HG03280 (cell line): ENCODE results near the gene PDGFRA.
"Not testable (repeated sequence)": the region's sequence is repeated elsewhere in the genome, so short reads cannot be mapped to it uniquely, and the experiment has no call there.

Source experiments
- ATAC-seq: cut with Tn5 transposase; IDR thresholded peaks from one replicate; pipeline ENCODE4 v1.9.1; 2021; ENCODE audit warnings: mild to moderate bottlenecking, moderate library complexity; ENCODE audit not compliant: unreplicated experiment

The PDGFRA gene

GRCh38 chr4:54318904-54319303 lies 89.8 kb downstream of the PDGFRA start:
- no peak for ATAC-seq

- ATAC-seq = no peak
Measured at GRCh38 chr4:54320826-54321685, 92.0 kb downstream of the PDGFRA start.

- ATAC-seq = peak; percentile 83
Measured at GRCh38 chr4:54322818-54323417, 93.8 kb downstream of the PDGFRA start.

GRCh38 chr4:54330896-54331295 lies 101.8 kb downstream of the PDGFRA start:
- no peak for ATAC-seq

GRCh38 chr4:54332542-54332941 lies 103.4 kb downstream of the PDGFRA start:
- ATAC-seq = no peak

- ATAC-seq = no peak
Measured at GRCh38 chr4:54333657-54334056, 104.6 kb downstream of the PDGFRA start.

GRCh38 chr4:54334769-54335168 lies 105.7 kb downstream of the PDGFRA start:
- ATAC-seq = not testable (repeated sequence)

- ATAC-seq = no peak
Measured at GRCh38 chr4:54337009-54337408, 107.9 kb downstream of the PDGFRA start.

GRCh38 chr4:54342067-54342466 lies 113.0 kb downstream of the PDGFRA start:
- ATAC-seq = not testable (repeated sequence)
